GM19467 (cell line): ENCODE results near the gene FOXK1.
"Not testable (repeated sequence)": the region's sequence is repeated elsewhere in the genome, so short reads cannot be mapped to it uniquely, and the experiment has no call there.

Source experiments
- ATAC-seq: cut with Tn5 transposase; IDR thresholded peaks from one replicate; pipeline ENCODE4 v1.9.1; 2021; ENCODE audit warnings: mild to moderate bottlenecking, moderate library complexity; ENCODE audit not compliant: unreplicated experiment

Gene FOXK1

DNA sequence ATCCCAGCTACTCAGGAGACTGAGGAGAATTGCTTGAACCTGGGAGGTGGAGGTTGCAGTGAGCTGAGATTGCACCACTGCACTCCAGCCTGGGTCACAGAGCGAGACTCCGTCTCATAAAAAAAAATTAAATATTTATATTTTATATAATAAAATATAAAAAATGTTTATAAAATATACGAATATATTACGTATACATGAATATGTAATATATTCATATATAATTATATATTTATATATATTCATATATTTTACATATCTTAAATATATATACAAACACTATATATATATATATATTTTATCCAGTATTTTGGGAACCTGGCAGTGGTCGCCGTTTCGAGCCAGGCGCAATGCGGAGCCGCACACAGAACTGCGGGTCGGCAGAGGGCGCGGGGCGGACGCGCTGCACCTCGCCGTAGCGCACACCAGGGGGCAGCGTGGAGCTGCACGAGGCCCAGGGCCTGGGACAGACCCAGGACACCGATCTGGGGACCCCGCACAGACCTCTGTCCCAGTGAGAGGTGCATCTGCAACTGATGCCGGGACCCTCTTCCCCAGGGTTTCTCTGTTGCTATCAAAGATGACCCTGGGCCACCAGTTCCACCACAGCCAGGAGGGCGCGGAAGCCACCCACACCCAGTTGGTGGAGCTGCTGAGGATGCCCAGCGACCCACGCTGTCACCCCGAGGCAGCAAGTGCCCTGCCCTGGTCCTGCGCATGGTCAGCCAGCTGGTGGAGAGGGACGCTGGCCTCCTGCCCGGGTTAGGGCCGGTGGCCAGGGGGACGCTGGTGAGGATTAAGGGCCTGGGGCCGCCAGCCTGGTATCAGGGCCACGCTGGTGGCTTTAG is 116.0 kb downstream of the FOXK1 start:
- peak; percentile 69 for ATAC-seq

DNA sequence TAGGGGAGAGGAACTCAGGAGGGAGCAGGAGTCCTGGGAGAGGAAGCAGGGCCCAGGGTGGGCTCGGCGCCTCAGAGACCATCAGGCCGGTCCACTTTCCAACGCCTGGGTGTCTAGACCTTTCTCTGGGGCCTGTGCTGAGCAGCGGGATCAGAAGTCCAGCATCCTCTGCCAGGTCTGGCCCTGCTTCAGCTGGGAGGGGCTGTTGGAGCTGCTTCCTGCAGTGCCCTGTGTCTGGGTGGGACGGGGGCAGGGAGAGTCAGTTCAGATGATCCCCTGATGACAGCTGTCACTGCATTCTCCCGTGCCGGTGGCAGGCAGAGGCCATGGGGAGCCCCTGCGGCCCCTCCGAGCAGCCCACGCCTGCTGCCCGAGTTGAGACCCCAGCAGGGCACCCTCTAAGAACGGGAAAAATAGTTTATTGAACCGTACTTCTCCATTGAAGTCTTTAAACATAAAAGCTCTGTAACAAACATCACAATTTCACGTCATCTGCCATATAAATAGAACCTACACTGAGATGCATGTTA is 116.7 kb downstream of the FOXK1 start:
- no peak for ATAC-seq

DNA sequence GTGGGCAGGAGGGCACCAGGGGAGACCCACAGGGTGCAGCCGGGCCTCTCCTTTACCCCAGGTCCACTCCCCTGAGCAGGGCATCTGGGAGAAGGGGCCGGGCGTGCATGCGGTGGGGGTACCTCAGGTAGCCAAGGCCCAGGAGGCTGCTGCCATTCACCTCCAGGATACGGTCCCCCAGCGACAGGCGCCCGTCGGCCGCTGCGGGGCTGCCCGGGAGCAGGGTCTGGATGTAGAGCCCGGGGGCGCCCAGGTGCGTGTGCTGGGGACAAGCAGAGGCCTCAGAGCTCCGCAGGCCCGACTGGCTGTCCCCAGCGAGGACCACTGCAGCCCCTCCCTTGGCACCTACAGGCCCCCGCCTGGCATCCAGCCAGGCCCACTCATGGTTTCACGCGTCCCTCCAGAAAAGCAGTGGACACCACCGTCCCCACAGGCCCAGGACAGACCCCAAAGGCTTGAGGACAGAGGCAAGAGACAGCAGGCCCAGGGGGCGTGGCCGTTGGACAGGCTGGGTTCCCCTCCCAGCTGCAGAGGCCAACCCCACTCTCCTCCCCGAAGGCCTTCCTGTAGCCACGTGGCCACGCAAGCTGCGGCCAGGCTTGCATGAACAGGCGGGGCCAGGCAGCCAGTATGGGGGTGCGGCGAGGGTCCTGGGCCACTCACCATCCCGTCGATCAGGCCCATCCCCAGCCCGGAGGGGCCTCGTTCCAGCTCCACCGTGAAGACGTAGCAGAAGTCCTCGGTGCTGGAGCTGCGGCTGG is 117.6 kb downstream of the FOXK1 start:
- ATAC-seq = no peak

DNA sequence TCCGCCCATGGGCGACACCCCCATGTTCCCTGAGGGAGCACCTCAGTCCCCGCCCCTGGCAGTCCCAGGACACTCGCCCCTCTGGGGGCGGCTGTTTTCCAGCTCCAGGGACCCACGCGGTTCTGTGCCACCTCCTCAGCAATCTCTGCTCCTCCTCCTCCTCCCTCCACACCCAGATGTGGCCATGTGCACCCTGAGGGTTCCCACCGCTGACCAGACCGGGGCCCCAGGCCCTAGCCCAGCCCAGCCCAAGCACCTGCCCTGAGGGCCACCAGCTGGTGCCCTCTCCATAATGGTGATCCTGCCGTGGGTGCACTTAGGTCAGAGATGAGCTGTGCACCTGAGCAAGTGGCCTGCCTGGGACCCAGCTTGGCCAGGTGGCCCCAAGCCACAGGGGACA is 118.4 kb downstream of the FOXK1 start:
- ATAC-seq = no peak

DNA sequence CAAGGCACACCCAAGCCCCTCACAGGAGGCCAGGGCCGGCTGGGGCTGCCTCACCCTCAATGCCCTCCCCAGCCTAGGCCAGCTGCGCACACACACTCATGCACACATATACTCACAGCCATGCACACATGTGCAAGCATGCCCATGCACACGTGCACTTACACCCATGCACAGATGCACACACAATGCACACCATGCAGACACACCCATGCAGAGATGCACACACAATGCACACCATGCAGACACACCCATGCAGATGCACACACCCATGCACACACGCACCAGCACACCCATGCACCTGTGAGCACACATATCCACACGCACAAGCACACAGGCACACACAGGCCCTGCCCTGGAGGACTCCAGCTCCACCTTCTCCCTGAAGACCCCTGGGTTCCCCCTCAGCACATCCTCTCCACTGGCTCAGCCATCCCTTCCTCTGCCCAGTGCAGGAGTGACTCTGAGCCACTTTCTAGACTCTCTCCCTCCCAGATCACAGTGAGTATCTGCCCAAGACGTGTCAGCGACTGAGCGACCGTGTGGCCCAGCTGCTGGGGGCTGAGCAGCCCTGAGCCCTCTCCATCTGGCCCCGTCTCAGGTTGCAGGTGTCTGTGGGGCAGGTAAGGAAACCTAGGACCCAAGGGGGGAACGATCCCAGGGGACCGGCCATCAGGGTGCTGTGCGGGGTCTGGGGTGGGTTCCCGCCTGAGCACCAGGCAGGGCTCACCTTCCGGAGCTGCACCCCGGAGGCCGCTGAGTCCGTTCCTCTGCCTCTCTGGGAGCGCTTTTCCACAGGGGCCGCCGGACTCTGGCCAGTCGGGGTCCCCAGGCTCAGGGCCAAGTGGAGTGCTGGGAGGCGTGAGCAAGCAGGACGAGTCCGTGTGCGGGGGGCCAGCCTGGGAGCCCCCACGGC is 119.1 kb downstream of the FOXK1 start:
- ATAC-seq = no peak

DNA sequence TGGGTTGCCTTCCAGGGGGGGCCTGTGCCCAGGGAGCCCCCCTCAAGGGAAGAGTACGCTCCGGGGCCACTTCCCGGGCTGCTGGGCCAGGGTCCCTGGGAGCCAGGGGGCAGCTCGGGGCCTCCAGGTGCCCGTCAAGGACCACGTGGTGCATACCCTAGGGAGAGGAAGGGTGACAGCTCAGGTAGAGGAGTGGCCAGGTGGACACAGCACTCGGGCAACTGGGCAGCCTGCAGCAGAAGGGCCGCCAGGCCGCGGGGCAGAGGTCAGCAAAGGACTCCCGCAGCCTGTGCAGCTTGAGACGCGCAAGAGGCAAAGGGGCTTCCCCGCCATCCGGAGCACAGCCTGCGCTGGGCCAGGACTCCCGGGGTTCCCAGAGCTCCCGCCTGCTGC is 119.7 kb downstream of the FOXK1 start:
- no peak for ATAC-seq

DNA sequence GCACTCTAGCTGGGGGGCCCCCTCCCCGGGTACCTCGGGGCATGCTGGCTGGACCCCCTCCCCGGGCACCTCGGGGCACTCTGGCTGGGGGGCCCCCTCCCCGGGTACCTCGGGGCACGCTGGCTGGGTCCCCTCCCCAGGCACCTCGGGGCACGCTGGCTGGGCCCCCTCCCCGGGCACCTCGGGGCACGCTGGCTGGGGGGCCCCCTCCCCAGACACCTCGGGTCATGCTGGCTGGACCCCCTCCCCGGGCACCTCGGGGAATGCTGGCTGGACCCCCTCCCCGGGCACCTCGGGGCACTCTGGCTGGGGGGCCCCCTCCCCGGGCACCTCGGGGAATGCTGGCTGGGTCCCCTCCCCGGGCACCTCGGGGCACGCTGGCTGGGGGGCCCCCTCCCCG is 120.5 kb downstream of the FOXK1 start:
- ATAC-seq = not testable (repeated sequence)

DNA sequence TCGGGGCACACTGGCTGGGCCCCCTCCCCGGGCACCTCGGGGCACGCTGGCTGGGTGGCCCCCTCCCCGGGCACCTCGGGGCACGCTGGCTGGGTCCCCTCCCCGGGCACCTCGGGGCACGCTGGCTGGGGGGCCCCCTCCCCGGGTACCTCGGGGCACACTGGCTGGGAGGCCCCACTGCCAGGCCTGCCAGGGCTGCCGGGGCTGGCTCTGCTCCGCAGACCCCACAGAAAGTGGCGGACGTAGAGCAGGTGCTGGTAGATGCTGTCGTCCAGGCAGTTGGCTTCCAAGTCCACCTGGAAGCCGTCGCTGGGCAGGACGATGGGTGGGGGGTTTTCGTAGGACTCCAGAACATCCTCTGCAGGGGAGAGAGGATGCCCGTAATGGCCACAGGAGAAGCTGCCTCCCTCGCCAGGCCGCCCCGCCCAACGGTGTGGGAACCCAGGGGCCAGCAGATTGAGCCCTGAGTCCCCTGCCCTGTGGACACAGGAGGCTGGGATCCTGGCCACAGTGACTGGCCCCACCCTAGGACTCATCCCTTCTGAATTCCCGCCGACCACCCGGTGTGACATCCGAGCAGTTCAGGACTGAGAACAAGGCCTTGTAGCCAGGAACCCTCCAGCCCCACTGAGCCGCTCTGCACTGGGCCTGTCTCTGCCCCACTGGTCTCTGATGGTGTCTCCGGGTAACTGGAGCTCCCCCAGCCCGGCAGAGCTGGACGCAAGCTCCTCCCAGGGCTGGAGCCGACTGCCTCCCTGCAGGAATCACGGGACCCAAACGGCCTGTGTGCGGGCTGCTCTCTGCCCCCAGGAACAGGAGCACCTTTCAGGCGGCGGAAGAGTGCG is 121.5 kb downstream of the FOXK1 start:
- ATAC-seq = no peak

DNA sequence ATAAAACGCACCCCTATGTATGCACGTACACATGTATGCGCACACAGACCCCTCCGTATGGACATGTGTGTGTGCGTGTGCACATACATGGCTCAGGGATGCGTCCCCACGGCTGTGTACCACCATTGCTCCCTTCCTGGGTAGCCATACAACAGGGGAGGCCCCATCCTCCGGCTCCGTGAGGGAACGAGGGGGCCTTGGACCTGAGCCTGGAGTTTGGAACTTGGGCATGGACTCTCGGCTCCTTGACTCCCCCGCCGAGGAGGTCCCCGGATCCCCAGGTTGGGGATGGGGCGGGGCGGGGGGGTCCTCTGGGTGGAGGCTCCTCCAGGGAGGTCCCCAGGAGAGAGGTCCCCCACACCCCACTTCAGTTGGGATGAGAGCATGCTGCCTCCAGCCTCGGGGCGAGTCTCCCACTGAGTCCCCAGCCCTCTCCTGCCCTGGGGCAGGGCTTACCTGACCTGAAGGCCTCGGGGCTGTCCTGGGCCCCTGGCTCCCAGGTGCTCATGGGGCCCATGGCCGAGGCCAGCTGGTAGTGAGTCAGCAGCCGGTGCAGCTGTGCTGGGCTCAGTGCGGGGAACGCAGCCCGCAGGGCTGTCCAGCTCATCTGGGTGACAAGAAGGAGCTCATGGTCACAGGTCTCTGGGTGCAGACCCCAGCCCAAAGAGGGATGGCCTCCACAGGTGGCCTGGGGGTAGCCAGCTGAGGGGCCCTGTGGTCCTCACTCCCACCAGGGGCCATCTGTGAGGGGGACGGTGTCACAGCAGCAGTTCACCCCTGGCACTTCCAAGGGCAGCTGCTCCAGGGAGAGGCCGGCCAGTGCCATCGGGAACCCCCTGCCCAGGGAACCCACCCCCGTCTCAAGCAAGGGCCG is 123.3 kb downstream of the FOXK1 start:
- ATAC-seq = no peak

DNA sequence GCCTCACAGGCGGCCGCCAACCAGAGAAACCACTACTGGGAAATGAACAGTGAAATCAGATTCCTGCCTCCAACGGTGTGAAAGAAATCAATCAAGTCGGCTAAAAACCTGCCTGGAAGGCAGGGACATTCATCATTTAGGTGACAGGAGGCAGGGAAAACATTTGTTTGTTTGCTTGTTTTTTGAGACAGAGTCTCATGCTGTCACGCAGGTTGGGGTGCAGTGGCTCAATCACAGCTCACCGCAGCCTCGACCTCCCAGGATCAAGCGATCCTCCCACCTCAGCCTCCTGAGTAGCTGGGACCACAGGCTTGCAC is 123.8 kb downstream of the FOXK1 start:
- ATAC-seq = no peak

DNA sequence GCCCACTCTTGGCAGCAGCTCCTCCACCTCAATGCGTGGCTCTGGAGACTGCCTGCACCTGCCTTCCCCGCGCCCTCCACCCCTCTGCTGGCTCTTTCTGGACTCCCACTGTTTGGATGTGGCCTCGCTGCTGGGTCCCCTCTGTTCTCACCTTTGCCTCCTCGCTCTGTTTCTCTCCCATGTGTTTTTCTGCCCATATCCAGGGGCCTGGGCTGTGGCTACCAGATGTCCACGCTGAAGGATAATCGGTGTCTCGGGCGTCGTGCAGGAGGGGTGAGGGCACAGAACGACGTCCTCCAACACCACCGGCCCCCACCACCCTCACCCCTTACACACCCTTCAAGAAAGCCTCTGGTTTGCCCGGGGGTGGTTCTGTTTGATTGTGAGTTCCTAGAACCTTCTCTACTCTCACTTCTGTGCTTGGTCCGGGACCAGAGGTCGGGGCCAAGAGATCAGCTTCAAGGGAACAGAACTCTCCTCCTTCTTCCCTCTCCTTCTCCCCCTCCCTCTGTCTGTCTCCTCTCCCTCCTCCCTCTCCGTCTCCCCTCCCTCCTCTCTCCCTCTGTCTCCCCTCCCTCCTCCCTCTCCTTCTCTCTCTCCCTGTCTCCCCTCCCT is 125.0 kb downstream of the FOXK1 start:
- no peak for ATAC-seq

DNA sequence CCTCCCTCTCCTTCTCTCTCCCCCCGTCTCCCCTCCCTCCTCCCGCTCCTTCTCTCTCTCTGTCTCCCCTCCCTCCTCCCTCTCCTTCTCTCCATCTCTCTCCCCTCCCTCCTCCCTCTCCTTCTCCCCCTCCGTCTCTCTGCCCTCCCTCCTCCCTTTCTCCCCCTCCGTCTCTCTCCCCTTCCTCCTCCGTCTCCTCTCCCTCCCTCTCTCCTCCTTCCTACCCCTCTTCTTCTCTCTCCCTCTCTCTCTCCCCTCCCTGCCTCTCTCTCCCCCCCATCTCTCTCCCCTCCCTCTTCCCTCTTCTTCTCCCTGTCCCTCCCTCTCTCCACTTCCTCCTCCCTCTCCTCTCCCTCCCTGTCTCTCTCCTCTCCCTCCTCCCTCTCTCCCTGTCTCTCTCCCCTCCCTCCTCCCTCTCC is 125.5 kb downstream of the FOXK1 start:
- no peak for ATAC-seq

DNA sequence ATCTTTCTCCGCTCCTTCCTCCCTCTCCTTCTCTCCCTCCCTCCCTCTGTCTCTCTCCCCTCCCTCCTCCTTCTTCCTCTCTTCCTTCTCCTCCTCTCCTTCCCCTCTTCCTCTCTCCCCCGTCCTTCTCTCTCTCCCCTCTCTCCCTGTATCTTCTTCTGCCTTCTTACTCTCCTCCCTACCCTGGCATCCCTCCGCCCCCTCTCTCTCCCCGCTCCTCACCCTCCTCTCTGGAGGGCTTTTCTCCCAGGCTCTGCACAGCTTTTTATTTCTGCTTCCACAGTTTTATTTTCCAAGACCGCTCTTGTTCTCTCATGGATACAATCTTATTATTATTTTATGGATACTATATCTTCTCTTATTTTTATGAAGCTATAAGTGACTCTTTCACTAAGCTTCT is 125.9 kb downstream of the FOXK1 start:
- no peak for ATAC-seq

DNA sequence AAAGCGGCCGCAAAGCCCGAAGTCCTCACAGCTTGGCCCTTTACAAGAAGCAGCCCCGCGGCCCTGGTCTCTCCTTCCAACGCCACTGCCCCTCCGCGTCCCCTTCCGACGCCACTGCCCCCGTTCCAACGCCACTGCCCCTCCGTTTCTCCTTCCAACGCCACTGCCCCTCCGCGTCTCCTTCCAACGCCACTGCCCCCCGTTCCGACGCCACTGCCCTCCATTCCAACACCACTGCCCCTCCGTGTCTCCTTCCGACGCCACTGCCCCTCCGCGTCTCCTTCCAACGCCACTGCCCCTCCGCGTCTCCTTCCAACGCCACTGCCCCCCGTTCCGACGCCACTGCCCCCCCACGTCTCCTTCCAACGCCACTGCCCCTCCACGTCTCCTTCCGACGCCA is 126.5 kb downstream of the FOXK1 start:
- no peak for ATAC-seq

DNA sequence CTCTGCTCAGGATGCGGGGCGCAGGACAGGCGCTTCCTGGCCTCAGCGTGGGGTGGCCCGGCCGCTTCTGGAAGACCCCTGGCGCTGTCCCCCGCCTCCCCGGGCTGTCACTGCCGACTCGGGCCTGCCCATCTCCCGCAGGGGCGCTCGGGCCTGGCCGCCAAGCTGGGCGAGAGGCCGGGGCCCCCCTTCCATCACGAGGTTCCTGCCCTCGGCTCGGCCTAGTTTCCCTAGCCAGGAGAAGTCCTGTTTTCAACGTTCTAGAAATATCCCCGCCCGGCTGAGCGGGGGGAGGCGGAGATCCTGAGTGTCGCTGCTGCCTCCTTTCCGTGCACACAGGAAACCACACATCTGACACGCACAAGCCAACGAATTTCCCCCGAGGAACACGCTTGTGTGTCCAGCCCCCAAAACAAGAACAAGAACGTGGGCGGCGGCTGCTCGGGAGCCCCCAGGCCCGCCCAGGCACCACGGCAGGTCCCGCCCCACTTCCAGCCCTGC is 127.0 kb downstream of the FOXK1 start:
- no peak for ATAC-seq

DNA sequence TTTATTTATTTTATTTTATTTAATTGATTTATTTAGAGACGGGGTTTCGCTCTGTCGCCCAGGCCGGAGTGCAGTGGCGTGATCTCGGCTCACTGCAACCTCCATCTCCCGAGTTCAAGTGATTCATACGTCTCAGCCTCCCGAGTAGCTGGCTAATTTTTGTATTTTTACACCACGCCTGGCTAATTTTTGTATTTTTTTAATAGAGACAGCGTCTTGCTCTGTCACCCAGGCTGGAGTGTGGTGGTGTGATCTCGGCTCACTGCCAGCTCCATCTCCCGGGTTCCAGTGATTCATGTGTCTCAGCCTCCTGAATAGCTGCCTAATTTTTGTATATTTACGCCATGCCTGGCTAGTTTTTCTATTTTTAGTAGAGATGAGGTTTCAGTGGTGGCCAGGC is 127.6 kb downstream of the FOXK1 start:
- ATAC-seq = no peak

DNA sequence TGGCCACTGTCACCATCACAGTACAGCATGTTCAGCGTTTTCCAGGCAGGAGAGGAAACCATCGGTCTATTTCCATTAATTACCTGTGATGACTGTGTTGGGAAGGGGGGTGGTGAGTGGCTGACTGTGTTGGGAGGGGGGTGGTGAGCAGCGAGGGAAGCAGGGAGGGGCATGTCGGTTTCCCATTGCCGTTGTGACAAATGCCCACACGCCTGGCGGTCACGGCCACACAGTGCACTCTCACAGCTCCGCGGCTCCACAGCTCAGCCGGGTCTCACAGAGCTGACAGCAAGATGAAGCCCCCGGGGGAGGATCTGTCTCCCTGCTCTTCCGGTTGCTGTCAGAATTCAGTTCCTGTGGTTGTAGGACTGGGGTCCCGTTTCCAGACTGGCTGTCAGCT is 132.3 kb downstream of the FOXK1 start:
- no peak for ATAC-seq

DNA sequence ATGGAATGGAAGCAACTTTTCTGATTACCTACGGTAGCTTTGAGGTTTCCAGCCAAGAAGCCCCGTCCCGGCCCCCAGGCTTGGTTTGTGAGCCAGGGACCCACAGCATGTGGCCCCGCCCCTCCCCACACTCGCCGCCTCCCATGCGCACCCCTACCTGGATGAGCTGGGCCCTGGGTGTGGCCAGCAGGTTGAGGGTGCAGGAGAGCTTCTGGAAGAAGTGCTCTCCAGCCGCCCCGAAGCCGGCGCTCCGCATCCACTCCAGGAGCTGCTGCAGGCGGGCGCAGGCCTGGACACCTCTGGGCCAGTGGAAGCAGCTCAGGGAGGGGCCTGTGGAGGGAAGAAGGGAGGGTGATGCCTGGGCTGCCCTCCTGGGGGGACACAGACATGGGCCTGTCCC is 133.0 kb downstream of the FOXK1 start:
- ATAC-seq = no peak
